RWPE1 (cell line): ENCODE data around the gene IDE.

Experiments used
- CTCF ChIA-PET: fragments of 350-600 bp; sonication (Branson Sonifier 250); formaldehyde crosslinking; extraction: SDS; loops from one replicate; lab custom pipeline; 2021; lab: Yijun Ruan, JAX
- POLR2A ChIA-PET: fragments of 400-600 bp; formaldehyde crosslinking; extraction: SDS; loops from one replicate; lab custom pipeline; 2020; ENCODE audit warnings: antibody characterized with exemption; ENCODE audit not compliant: low non-redundant PET; lab: Yijun Ruan, JAX
- DNase-seq: peaks from one replicate; pipeline ENCODE4 v3.0.0; 2012; ENCODE audit warnings: low spot score
- H3K27ac ChIP-seq: fragments of 450-650 bp; 2 replicates; pipeline ENCODE4 v1.5.1; 2017
- CTCF ChIP-seq: fragments of 450-650 bp; conservative IDR thresholded peaks from 2 replicates; pipeline ENCODE4 v1.5.1; 2017; ENCODE audit warnings: low read depth, mild to moderate bottlenecking

Gene IDE

GRCh38 chr10:92538231-92538958 lies 35.5 kb downstream of the IDE start:
- CTCF ChIA-PET, result interaction anchor here (0.8 to 1.4 kb wide), 3 partner anchors 11 to 27 kb away, joined by 3 to 4 read pairs (median 3); no protein-coding TSS in a partner anchor
- no peak for DNase-seq
- POLR2A ChIA-PET, result no interaction called here
- TF ChIP-seq CTCF, result no peak
- no peak overlapping the region for H3K27ac ChIP-seq

- TF ChIP-seq CTCF, result no peak
- ChIA-PET CTCF (interaction anchor here (0.5 to 1.1 kb wide), 3 partner anchors 17 to 343 kb away, joined by 3 read pairs; no protein-coding TSS in a partner anchor), POLR2A (no interaction called here)
- DNase-seq, result no peak
- H3K27ac ChIP-seq, result no peak overlapping the region
Observed at GRCh38 chr10:92530891-92531535, 42.9 kb downstream of the IDE start.

GRCh38 chr10:92530421-92530820 lies 43.5 kb downstream of the IDE start:
- DNase-seq, result no peak
- no peak for TF ChIP-seq CTCF
- ChIA-PET CTCF (interaction anchor here (1.1 kb wide), 1 partner anchor 22 kb away, joined by 3 read pairs; no protein-coding TSS in a partner anchor), POLR2A (no interaction called here)
- no peak overlapping the region for H3K27ac ChIP-seq

GRCh38 chr10:92527716-92528115 lies 46.2 kb downstream of the IDE start:
- H3K27ac ChIP-seq, result no peak overlapping the region
- POLR2A ChIA-PET, result no interaction called here
- no peak for DNase-seq
- CTCF ChIA-PET, result interaction anchor here (0.6 to 1.6 kb wide), 6 partner anchors 10 to 1199 kb away, joined by 3 to 16 read pairs (median 4); no protein-coding TSS in a partner anchor
- no peak for TF ChIP-seq CTCF

GRCh38 chr10:92523639-92524038 lies 50.3 kb downstream of the IDE start:
- no peak for TF ChIP-seq CTCF
- no peak overlapping the region for H3K27ac ChIP-seq
- ChIA-PET POLR2A (no interaction called here), CTCF (no interaction called here)
- DNase-seq, result no peak

GRCh38 chr10:92517034-92517655 lies 56.7 kb downstream of the IDE start:
- H3K27ac ChIP-seq, result no peak overlapping the region
- DNase-seq, result peak; percentile 55
- TF ChIP-seq CTCF, result peak; percentile 84
- CTCF ChIA-PET, result interaction anchor here (0.5 to 5.0 kb wide), 21 partner anchors 9 to 1004 kb away, joined by 3 to 62 read pairs (median 5); partner anchors contain the start of gene IDE
- POLR2A ChIA-PET, result interaction anchor here (0.6 to 0.9 kb wide), 2 partner anchors 57 to 83 kb away, joined by 3 to 4 read pairs; partner anchors contain the start of gene IDE
